Measurements from ENCODE around the gene CCNI.
"Not testable (repeated sequence)": the region's sequence is repeated elsewhere in the genome, so short reads cannot be mapped to it uniquely, and the experiment has no call there.

CCNI gene

GRCh38 chr4:77040854-77041725, 34.7 kb downstream of the CCNI start:
- in situ Hi-C loops (cut with MboI; ENCODE audit: low sequenced_read_pairs) = no loop called here

- in situ Hi-C loops (cut with MboI; ENCODE audit: low sequenced_read_pairs) = no loop called here
These were observed 35.5 kb downstream of the CCNI start for GRCh38 chr4:77040270-77040669.

- in situ Hi-C loops (cut with MboI; ENCODE audit: low sequenced_read_pairs) = no loop called here
These were observed 36.0 kb downstream of the CCNI start for GRCh38 chr4:77039796-77040195.

GRCh38 chr4:77037736-77038135, 38.1 kb downstream of the CCNI start:
- in situ Hi-C loops (cut with MboI; ENCODE audit: low sequenced_read_pairs) = no loop called here

GRCh38 chr4:77037168-77037567, 38.6 kb downstream of the CCNI start:
- in situ Hi-C loops (cut with MboI; ENCODE audit: low sequenced_read_pairs) = not testable (repeated sequence)

- in situ Hi-C loops (cut with MboI; ENCODE audit: low sequenced_read_pairs) = no loop called here
These were observed 39.6 kb downstream of the CCNI start for GRCh38 chr4:77036206-77036605.

- in situ Hi-C loops (cut with MboI; ENCODE audit: low sequenced_read_pairs) = no loop called here
These were observed 40.6 kb downstream of the CCNI start for GRCh38 chr4:77035153-77035552.

GRCh38 chr4:77031544-77031943, 44.2 kb downstream of the CCNI start:
- in situ Hi-C loops (cut with MboI; ENCODE audit: low sequenced_read_pairs) = no loop called here

GRCh38 chr4:77029757-77030156, 46.0 kb downstream of the CCNI start:
- in situ Hi-C loops (cut with MboI; ENCODE audit: low sequenced_read_pairs) = not testable (repeated sequence)

- in situ Hi-C loops (cut with MboI; ENCODE audit: low sequenced_read_pairs) = no loop called here
These were observed 47.5 kb downstream of the CCNI start for GRCh38 chr4:77028246-77028645.

GRCh38 chr4:77026322-77026704, 49.5 kb downstream of the CCNI start:
- in situ Hi-C loops (cut with MboI; ENCODE audit: low sequenced_read_pairs) = no loop called here

GRCh38 chr4:77025643-77026321, 50.0 kb downstream of the CCNI start:
- in situ Hi-C loops (cut with MboI; ENCODE audit: low sequenced_read_pairs) = no loop called here

- in situ Hi-C loops (cut with MboI; ENCODE audit: low sequenced_read_pairs) = no loop called here
These were observed 51.9 kb downstream of the CCNI start for GRCh38 chr4:77023920-77024319.

GRCh38 chr4:77022560-77023179, 53.1 kb downstream of the CCNI start:
- in situ Hi-C loops (cut with MboI; ENCODE audit: low sequenced_read_pairs) = no loop called here

GRCh38 chr4:77021614-77022089, 54.1 kb downstream of the CCNI start:
- in situ Hi-C loops (cut with MboI; ENCODE audit: low sequenced_read_pairs) = no loop called here

GRCh38 chr4:77020017-77020416, 55.8 kb downstream of the CCNI start:
- in situ Hi-C loops (cut with MboI; ENCODE audit: low sequenced_read_pairs) = no loop called here

GRCh38 chr4:77015390-77015789, 60.4 kb downstream of the CCNI start:
- in situ Hi-C loops (cut with MboI; ENCODE audit: low sequenced_read_pairs) = no loop called here

- in situ Hi-C loops (cut with MboI; ENCODE audit: low sequenced_read_pairs) = no loop called here
These were observed 61.5 kb downstream of the CCNI start for GRCh38 chr4:77014256-77014655.

GRCh38 chr4:77012726-77013125, 63.1 kb downstream of the CCNI start:
- in situ Hi-C loops (cut with MboI; ENCODE audit: low sequenced_read_pairs) = no loop called here

- in situ Hi-C loops (cut with MboI; ENCODE audit: low sequenced_read_pairs) = no loop called here
These were observed 64.9 kb downstream of the CCNI start for GRCh38 chr4:77010841-77011354.

- in situ Hi-C loops (cut with MboI; ENCODE audit: low sequenced_read_pairs) = no loop called here
These were observed 66.2 kb downstream of the CCNI start for GRCh38 chr4:77009511-77010115.
